Heart left ventricle (tissue), 13 donors: ENCODE data around the gene CNMD.

Experiments used
- POLR2A ChIP-seq, 2 donors: fragments of 450-650 bp; IDR thresholded peaks; one replicate each; pipeline ENCODE4 v1.6.1; 2017; ENCODE audit warnings: antibody characterized with exemption in 2 of 2, mild to moderate bottlenecking in 2 of 2, moderate library complexity in 2 of 2
- TF ChIP-seq, protein P1 (sequence below), 12 donors: fragments of 200-600 bp; sonication (generic) in 4 of 12; IDR thresholded peaks; one replicate each; pipeline versions ENCODE4 v1.5.0 to v1.8.0; 2018 to 2022; ENCODE audit warnings: antibody characterized with exemption in 12 of 12, mild to moderate bottlenecking in 5 of 12
- donor health status: ischemic (EF 13 %, LVEDD 7.1; RV severe dilation, severe dysfunction).
- donor health status: DM: no; HTN: yes; CAD: no.
- donor health status: DM: no; HTN: no; CAD: no.
- donor health status: ischemic (EF 25% LVEDD 6.9; RV normal size, moderate dysfunction).
- donor health status: ischemic (EF 25% LVEDD 5.7; RV mildly dilated, moderate dysfunction).
- donor health status: ischemic (EF 35%, LVEDD 5.7; RV mildly dilated, moderate dysfunction).
- donor health status: nonischemic (EF 11% LVEDD 7.7; RV severe dilation, severe dysfunction).
- donor health status: DM: yes; HTN: yes; CAD: no.
- donor health status: PGD.
- donor health status: ischemic (EF 29% LVEDD 5.4; RV normal size, mild dysfunction).
- donor health status: nonischemic (EF 23%, LVEDD 6.1; RV moderate dilation, normal function).

GRCh38 chr13:52664272-52664671 is 75.3 kb downstream of the CNMD start:
- TF ChIP-seq, protein P1, sequence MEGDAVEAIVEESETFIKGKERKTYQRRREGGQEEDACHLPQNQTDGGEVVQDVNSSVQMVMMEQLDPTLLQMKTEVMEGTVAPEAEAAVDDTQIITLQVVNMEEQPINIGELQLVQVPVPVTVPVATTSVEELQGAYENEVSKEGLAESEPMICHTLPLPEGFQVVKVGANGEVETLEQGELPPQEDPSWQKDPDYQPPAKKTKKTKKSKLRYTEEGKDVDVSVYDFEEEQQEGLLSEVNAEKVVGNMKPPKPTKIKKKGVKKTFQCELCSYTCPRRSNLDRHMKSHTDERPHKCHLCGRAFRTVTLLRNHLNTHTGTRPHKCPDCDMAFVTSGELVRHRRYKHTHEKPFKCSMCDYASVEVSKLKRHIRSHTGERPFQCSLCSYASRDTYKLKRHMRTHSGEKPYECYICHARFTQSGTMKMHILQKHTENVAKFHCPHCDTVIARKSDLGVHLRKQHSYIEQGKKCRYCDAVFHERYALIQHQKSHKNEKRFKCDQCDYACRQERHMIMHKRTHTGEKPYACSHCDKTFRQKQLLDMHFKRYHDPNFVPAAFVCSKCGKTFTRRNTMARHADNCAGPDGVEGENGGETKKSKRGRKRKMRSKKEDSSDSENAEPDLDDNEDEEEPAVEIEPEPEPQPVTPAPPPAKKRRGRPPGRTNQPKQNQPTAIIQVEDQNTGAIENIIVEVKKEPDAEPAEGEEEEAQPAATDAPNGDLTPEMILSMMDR (IDR thresholded peaks at IDR 0.05) = no peak
- no peak for TF ChIP-seq POLR2A (IDR thresholded peaks at IDR 0.05)
